PC-9 (cell line): ENCODE data around the gene PRR15.

ENCODE experiments used
- CTCF ChIP-seq: fragments of 200-600 bp; sonication (generic); conservative IDR thresholded peaks from 2 replicates; pipeline ENCODE4 v1.6.1; 2017; ENCODE audit warnings: mixed run types, antibody characterized with exemption, mild to moderate bottlenecking, moderate library complexity
- EZH2 ChIP-seq: fragments of 200-600 bp; sonication (generic); IDR thresholded peaks from 2 replicates; pipeline ENCODE4 v1.8.0; 2017; ENCODE audit warnings: antibody characterized with exemption, low read depth

GRCh38 chr7:29539471-29539870 lies 24.2 kb upstream of the PRR15 start:
- TF ChIP-seq CTCF (no peak), EZH2 (no peak)
